ENCODE results near the gene TUBGCP3. TPM values are rescaled to one million over a fixed set of nuclear protein-coding genes. Genes with fewer than 3 reads are reported as not detected.

TUBGCP3 gene
- total RNA-seq, 1 experiment from 2014 or later = 21.4 TPM

- no peak for DNase-seq (ENCODE audit: low read depth)
Observed at GRCh38 chr13:112483299-112483698, 104.7 kb downstream of the TUBGCP3 start.

GRCh38 chr13:112481458-112481857 is 106.5 kb downstream of the TUBGCP3 start:
- DNase-seq (ENCODE audit: low read depth) = no peak

DNA sequence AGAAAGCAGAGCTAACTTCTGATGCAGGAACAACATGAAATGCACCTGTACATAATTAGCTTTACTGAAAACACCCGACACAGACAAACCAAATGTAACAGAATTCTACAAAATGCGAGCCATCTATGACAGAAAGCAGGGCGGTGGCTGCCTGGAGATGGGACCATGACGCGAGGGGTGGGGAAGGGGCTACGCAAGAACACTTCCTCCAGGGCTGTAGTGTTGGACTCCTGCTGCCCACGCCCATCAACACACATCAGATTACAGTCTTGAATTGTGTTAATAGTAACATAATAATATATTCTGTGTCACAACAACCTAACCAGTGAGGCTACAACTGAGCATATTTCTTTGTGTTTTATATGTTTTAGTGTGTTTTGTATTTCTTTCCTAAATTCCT is 108.6 kb downstream of the TUBGCP3 start:
- DNase-seq (ENCODE audit: low read depth) = no peak

GRCh38 chr13:112477070-112477619 is 110.8 kb downstream of the TUBGCP3 start:
- no peak for DNase-seq (ENCODE audit: low read depth)

DNA sequence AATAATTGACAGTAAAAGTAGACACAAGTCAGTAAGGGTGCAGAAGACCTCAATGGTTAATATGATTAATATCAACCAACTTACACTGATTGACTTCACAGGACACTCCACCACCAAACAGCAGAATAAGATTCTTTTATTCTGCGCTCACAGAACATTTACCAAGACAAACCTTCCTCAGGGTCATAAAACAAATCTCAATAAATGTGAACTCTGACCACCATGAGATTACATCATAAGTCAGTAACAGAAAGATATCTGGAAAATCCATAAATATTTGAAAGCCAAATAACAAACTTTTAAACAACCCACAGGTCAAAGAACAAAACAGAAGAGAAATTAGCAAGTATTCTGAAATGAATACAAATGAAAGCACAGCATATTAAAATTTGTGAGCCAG is 112.1 kb downstream of the TUBGCP3 start:
- no peak for DNase-seq (ENCODE audit: low read depth)

- DNase-seq (ENCODE audit: low read depth) = no peak
Observed at GRCh38 chr13:112474869-112475268, 113.1 kb downstream of the TUBGCP3 start.

- no peak for DNase-seq (ENCODE audit: low read depth)
Observed at GRCh38 chr13:112473818-112474217, 114.1 kb downstream of the TUBGCP3 start.

DNA sequence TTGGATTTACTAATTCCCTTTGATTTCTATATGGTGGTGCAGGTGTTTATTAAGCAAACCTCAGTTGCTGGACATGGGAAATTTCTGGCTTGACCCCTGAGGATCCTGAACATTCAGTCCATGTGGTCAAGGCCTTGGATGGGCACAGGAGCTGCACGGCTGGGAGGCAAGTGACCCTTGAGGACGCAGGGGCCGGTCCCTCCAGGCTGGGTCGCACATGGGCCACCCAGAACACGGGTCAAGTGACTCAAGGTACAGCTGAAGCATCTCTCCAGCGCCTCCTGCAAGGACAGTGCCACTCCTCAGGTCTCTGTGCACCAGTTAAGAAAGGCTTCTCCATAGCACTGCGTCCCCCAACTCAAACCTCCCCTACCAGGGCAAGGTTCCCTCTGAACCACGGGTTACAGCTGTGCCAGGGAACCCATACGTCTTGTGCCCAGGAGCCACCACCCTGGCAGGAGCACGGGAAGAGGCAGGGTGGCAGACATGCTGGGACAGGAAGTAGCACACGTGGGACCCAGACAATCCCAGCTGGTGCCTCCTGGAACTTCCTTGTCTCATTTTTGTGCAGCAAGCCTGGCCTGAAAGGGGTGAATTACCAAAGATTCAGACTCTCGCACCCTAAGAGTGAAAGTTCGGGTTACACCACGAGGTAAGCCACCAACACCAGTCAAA is 118.7 kb downstream of the TUBGCP3 start:
- no peak for DNase-seq (ENCODE audit: low read depth)

- DNase-seq (ENCODE audit: low read depth) = no peak
Observed at GRCh38 chr13:112468069-112468468, 119.9 kb downstream of the TUBGCP3 start.

- no peak for DNase-seq (ENCODE audit: low read depth)
Observed at GRCh38 chr13:112467236-112467635, 120.7 kb downstream of the TUBGCP3 start.

DNA sequence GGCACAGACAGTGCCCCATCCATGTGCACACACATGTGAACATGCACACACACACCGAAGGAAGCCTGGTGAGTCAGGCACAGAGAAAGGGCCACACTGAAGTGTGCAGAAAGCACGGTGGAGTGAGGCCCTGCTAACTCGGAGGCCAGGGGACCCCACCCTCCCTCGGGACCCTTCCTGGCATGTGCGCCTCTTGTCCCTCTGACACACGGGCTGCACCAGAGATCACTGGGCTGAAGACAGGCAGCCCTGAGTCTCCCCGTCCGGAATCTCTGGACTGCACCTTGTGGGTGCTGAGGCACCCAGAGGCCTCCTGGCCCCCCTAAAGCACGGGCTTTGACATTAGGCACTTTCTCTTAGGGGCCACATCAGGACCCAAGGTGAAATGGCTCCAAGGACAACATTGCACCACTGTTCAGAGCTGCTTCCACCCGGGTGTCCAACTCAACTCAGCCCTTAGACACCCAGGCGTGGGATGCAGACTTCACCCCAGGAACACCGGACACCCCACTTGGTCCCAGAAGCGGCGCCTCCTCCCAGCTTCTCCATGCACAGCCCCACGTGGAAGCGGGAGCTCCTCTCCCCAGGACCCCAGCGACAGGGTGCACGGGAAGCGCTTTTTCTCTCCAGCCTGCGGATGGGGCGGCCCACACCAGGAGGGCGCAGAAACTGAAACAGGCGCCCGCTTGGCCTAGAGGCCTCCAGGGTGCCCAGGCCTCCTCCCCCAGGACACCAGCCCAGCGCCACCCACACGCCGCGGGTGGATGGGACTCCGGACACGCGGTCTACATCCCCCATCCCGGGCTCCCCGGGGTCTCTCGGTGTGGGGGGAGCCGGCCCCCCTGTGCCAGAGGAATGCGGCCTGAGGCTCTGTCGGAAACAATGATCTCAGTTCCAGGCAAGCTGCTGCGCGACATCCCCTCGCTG is 121.6 kb downstream of the TUBGCP3 start:
- DNase-seq (ENCODE audit: low read depth) = no peak

GRCh38 chr13:112465251-112466131 is 122.5 kb downstream of the TUBGCP3 start:
- no peak for DNase-seq (ENCODE audit: low read depth)

- DNase-seq (ENCODE audit: low read depth) = no peak
Observed at GRCh38 chr13:112464720-112465119, 123.2 kb downstream of the TUBGCP3 start.

DNA sequence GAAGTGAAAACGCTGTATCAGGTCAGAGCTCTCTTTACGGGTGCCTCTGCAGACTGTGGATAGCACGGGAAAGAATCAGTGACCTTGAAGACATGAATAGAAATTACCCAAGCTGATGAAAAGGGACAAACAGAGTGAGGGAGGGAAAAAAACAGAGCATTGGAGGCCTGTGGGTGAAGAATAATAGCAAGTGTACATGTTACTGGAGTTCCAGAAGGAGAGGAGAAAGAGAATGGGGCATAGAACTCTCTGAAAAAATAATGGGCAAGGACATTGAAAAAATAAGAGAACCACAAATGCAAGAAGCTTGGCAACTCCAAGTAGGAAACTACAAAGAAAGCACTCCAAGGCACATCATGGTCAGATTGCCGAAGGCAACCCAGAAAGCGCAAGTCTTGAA is 125.5 kb downstream of the TUBGCP3 start:
- no peak for DNase-seq (ENCODE audit: low read depth)

- DNase-seq (ENCODE audit: low read depth) = no peak
Observed at GRCh38 chr13:112457485-112457884, 130.5 kb downstream of the TUBGCP3 start.

DNA sequence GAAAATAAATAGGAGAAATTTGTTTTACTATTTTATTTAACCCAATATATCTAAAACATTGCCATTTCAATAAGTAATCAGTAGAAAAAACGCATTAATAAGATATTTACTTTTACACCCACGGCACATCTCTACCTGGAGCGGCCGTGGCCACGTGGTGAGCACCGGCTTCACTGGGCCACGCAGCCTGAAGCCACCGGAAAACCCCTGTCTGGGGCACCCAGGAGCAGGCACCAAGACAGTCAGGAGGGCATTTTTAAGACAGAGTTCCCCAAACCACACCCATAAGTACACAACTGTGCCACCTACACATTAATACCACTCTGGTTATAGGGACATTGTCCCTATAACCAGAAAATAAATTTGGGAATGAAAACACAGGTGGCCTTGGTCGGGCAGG is 130.9 kb downstream of the TUBGCP3 start:
- DNase-seq (ENCODE audit: low read depth) = no peak

DNA sequence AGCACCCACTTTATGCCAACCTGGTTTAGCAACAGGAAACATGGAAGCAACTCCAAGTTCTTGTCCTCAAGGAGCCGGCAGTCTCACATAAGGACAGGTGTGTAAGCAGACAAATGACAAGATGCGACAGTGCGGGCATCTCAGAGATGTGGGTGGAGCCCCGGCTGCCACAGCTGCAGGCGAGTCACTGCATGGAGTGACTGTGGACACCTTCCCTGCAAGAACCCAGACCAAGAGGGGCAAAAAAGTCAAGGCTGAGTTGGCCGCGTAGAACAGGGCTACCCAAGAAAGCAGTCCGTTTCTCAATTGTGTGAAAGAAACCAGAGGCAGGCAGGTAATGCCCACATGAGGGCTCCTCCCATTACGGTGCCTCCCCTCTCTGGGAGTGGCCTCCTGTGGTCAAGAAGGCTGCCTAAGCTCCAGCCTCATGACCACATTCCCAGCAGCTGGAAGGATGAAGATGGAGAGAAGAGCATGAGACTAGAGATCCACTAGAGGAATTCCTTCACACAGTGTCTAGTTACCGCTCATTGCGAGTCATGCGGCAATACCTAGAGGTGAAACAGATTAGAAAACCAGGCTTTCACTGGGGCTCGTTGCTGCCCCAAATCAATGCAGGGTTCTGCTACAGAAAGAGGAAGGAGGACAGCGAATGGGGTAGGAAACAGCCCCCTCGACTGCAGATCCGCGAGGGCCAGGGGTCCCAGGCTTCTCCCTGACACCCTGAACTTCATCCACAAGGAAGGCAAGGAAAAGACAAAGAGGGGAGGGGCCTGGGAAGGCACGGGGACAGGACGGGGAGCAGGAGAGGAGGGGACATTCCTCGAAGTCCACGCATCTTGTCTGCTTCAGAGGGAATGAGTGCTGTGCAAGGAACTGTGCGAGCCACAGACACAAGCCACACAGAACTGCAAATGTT is 131.6 kb downstream of the TUBGCP3 start:
- no peak for DNase-seq (ENCODE audit: low read depth)

GRCh38 chr13:112455476-112456059 is 132.4 kb downstream of the TUBGCP3 start:
- no peak for DNase-seq (ENCODE audit: low read depth)

GRCh38 chr13:112454648-112455334 is 133.2 kb downstream of the TUBGCP3 start:
- DNase-seq (ENCODE audit: low read depth) = no peak

All from LHCN-M2 (cell line).